ENCODE measurements around the gene MYO18A. TPM values are rescaled to one million over a fixed set of nuclear protein-coding genes. Genes with fewer than 3 reads are reported as not detected.

MYO18A gene
- total and polyA plus RNA-seq, 2 experiments from 2014 or later = 33.8 to 35.6 TPM

DNA sequence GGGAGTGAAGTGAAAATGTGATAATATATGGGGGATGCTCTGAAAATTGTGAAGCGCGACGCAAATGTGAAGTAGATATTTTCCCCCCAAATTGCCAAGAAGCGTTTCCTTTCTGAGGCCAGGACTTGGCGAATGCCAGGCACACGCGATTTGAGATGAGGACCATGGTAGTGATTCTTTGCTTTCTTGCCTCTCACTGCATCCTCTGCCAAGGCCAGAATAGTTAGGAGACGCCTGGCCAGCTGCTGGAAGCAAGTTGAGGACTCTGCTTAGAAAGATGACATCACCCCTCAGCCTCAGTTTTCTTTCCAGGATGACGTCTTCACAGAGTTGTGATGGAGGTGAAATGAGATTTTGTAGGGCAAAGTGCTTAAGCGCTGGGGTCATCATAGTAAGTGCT lies 111.4 kb downstream of the MYO18A start:
- Histone ChIP-seq H3K4me1 (ENCODE audit: insufficient read depth) (no peaks in the 10 kb centered on the region), H3K9me3 (ENCODE audit: low read depth) (no peaks in the 10 kb centered on the region), H3K9me2 (replicated peaks; ENCODE audit: insufficient read depth) (no peaks in the 10 kb centered on the region), H3K27me3 (no peaks in the 10 kb centered on the region), H3K27ac (no peak overlapping the region), H3K4me2 (no peak overlapping the region), H3K4me3 (no peak overlapping the region), H3K79me2 (no peaks in the 10 kb centered on the region), H4K20me1 (ENCODE audit: insufficient read depth, poor library complexity, severe bottlenecking) (no peaks in the 10 kb centered on the region), H2AFZ (no peak overlapping the region), H3K36me3 (replicated peaks; ENCODE audit: insufficient read depth, low read depth) (no peaks in the 10 kb centered on the region)
- no peak for DNase-seq (ENCODE audit: low spot score)
- TF ChIP-seq EZH2 (IDR thresholded peaks at IDR 0.05; ENCODE audit: borderline replicate concordance) (no peak), EZH2phosphoT487 (IDR thresholded peaks at IDR 0.05; ENCODE audit: low read depth, severe bottlenecking, unreplicated experiment) (no peak)
- TF ChIP-seq, protein P1, sequence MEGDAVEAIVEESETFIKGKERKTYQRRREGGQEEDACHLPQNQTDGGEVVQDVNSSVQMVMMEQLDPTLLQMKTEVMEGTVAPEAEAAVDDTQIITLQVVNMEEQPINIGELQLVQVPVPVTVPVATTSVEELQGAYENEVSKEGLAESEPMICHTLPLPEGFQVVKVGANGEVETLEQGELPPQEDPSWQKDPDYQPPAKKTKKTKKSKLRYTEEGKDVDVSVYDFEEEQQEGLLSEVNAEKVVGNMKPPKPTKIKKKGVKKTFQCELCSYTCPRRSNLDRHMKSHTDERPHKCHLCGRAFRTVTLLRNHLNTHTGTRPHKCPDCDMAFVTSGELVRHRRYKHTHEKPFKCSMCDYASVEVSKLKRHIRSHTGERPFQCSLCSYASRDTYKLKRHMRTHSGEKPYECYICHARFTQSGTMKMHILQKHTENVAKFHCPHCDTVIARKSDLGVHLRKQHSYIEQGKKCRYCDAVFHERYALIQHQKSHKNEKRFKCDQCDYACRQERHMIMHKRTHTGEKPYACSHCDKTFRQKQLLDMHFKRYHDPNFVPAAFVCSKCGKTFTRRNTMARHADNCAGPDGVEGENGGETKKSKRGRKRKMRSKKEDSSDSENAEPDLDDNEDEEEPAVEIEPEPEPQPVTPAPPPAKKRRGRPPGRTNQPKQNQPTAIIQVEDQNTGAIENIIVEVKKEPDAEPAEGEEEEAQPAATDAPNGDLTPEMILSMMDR (IDR thresholded peaks at IDR 0.05; ENCODE audit: poor library complexity) = no peak
- WGBS (ENCODE audit: low lambda C conversion rate, missing lambda C conversion rate) = 88% methylated on average over 10 of the region's 10 CpGs

GRCh38 chr17:29066606-29067005 lies 113.6 kb downstream of the MYO18A start:
- H3K36me3 ChIP-seq (replicated peaks; ENCODE audit: insufficient read depth, low read depth) = no peaks in the 10 kb centered on the region
- H3K9me2 ChIP-seq (replicated peaks; ENCODE audit: insufficient read depth) = no peaks in the 10 kb centered on the region
- no peaks in the 10 kb centered on the region for H3K9me3 ChIP-seq (ENCODE audit: low read depth)
- no peak for DNase-seq (ENCODE audit: low spot score)
- no peaks in the 10 kb centered on the region for H3K79me2 ChIP-seq
- WGBS (ENCODE audit: low lambda C conversion rate, missing lambda C conversion rate) = 75% methylated on average over 7 of the region's 7 CpGs
- TF ChIP-seq EZH2 (IDR thresholded peaks at IDR 0.05; ENCODE audit: borderline replicate concordance) (no peak), EZH2phosphoT487 (IDR thresholded peaks at IDR 0.05; ENCODE audit: low read depth, severe bottlenecking, unreplicated experiment) (no peak)
- TF ChIP-seq, protein P1 (IDR thresholded peaks at IDR 0.05; ENCODE audit: poor library complexity) = no peak
- no peak overlapping the region for H3K4me2 ChIP-seq
- no peak overlapping the region for H2AFZ ChIP-seq
- no peak overlapping the region for H3K4me3 ChIP-seq
- H3K4me1 ChIP-seq (ENCODE audit: insufficient read depth) = no peaks in the 10 kb centered on the region
- no peak overlapping the region for H3K27ac ChIP-seq
- H3K27me3 ChIP-seq = no peaks in the 10 kb centered on the region
- H4K20me1 ChIP-seq (ENCODE audit: insufficient read depth, poor library complexity, severe bottlenecking) = no peaks in the 10 kb centered on the region

GRCh38 chr17:29066047-29066446 lies 114.2 kb downstream of the MYO18A start:
- Histone ChIP-seq H3K9me2 (replicated peaks; ENCODE audit: insufficient read depth) (no peaks in the 10 kb centered on the region), H3K27me3 (no peaks in the 10 kb centered on the region), H3K9me3 (ENCODE audit: low read depth) (no peaks in the 10 kb centered on the region), H3K4me3 (no peak overlapping the region), H3K27ac (no peak overlapping the region), H3K79me2 (no peaks in the 10 kb centered on the region), H4K20me1 (ENCODE audit: insufficient read depth, poor library complexity, severe bottlenecking) (no peaks in the 10 kb centered on the region), H3K36me3 (replicated peaks; ENCODE audit: insufficient read depth, low read depth) (no peaks in the 10 kb centered on the region), H2AFZ (no peak overlapping the region), H3K4me2 (no peak overlapping the region), H3K4me1 (ENCODE audit: insufficient read depth) (no peaks in the 10 kb centered on the region)
- 93% methylated on average over 6 of the region's 7 CpGs for WGBS (ENCODE audit: low lambda C conversion rate, missing lambda C conversion rate)
- DNase-seq (ENCODE audit: low spot score) = no peak
- TF ChIP-seq EZH2phosphoT487 (IDR thresholded peaks at IDR 0.05; ENCODE audit: low read depth, severe bottlenecking, unreplicated experiment) (no peak), EZH2 (IDR thresholded peaks at IDR 0.05; ENCODE audit: borderline replicate concordance) (no peak)
- TF ChIP-seq, protein P1 (IDR thresholded peaks at IDR 0.05; ENCODE audit: poor library complexity) = no peak

- TF ChIP-seq, protein P1 (IDR thresholded peaks at IDR 0.05; ENCODE audit: poor library complexity) = no peak
- no peak for TF ChIP-seq EZH2phosphoT487 (IDR thresholded peaks at IDR 0.05; ENCODE audit: low read depth, severe bottlenecking, unreplicated experiment)
- no peak for TF ChIP-seq EZH2 (IDR thresholded peaks at IDR 0.05; ENCODE audit: borderline replicate concordance)
- H2AFZ ChIP-seq = no peak overlapping the region
- 92% methylated on average over 7 of the region's 7 CpGs for WGBS (ENCODE audit: low lambda C conversion rate, missing lambda C conversion rate)
- H4K20me1 ChIP-seq (ENCODE audit: insufficient read depth, poor library complexity, severe bottlenecking) = no peaks in the 10 kb centered on the region
- no peaks in the 10 kb centered on the region for H3K79me2 ChIP-seq
- DNase-seq (ENCODE audit: low spot score) = no peak
- H3K27ac ChIP-seq = no peak overlapping the region
- H3K9me3 ChIP-seq (ENCODE audit: low read depth) = no peaks in the 10 kb centered on the region
- no peaks in the 10 kb centered on the region for H3K4me1 ChIP-seq (ENCODE audit: insufficient read depth)
- no peaks in the 10 kb centered on the region for H3K27me3 ChIP-seq
- H3K36me3 ChIP-seq (replicated peaks; ENCODE audit: insufficient read depth, low read depth) = no peaks in the 10 kb centered on the region
- H3K4me3 ChIP-seq = no peak overlapping the region
- H3K4me2 ChIP-seq = no peak overlapping the region
- H3K9me2 ChIP-seq (replicated peaks; ENCODE audit: insufficient read depth) = no peaks in the 10 kb centered on the region
Observed at GRCh38 chr17:29063992-29064391, 116.2 kb downstream of the MYO18A start.
